ENCODE data around the gene COG5. TPM values are rescaled to one million over a fixed set of nuclear protein-coding genes. Genes with fewer than 3 reads are reported as not detected.
"Not testable (repeated sequence)": the region's sequence is repeated elsewhere in the genome, so short reads cannot be mapped to it uniquely, and the experiment has no call there.

The COG5 gene
- total RNA-seq, 1 donor from 2014 or later, result 21.4 TPM

GRCh38 chr7:107167483-107168232, 396.1 kb downstream of the COG5 start:
- Histone ChIP-seq H3K4me1 (ENCODE audit: control insufficient read depth in 3 of 3, insufficient read depth in 3 of 3, low read length in 3 of 3) (peaks cover 9 to 12% (median 9%) of the 10 kb centered on the region in 3 donors), H3K27ac (ENCODE audit: low read depth, low read length) (peak overlapping the region; percentile 97), H3K9me3 (ENCODE audit: control insufficient read depth in 3 of 3, low read length in 3 of 3) (no peaks in the 10 kb centered on the region), H3K27me3 (ENCODE audit: control insufficient read depth in 3 of 3, insufficient read depth in 3 of 3, low read length in 3 of 3) (no peaks in the 10 kb centered on the region), H3K36me3 (ENCODE audit: control insufficient read depth in 3 of 3, insufficient read depth in 3 of 3, low read length in 3 of 3) (no peaks in the 10 kb centered on the region), H3K9ac (ENCODE audit: low read depth in 1 of 3, low read length in 3 of 3) (peak overlapping the region; percentile 94 to 99 (median 98)), H3K4me3 (ENCODE audit: low read length in 3 of 3) (peak overlapping the region; percentile 87 to 95 (median 95))

- Histone ChIP-seq H3K36me3 (ENCODE audit: control insufficient read depth in 3 of 3, insufficient read depth in 3 of 3, low read length in 3 of 3) (no peaks in the 10 kb centered on the region), H3K4me3 (ENCODE audit: low read length in 3 of 3) (peak overlapping the region; percentile 87 to 95 (median 95)), H3K9ac (ENCODE audit: low read depth in 1 of 3, low read length in 3 of 3) (peak overlapping the region; percentile 94 to 99 (median 98)), H3K9me3 (ENCODE audit: control insufficient read depth in 3 of 3, low read length in 3 of 3) (no peaks in the 10 kb centered on the region), H3K27me3 (ENCODE audit: control insufficient read depth in 3 of 3, insufficient read depth in 3 of 3, low read length in 3 of 3) (no peaks in the 10 kb centered on the region), H3K27ac (ENCODE audit: low read depth, low read length) (peak overlapping the region; percentile 97), H3K4me1 (ENCODE audit: control insufficient read depth in 3 of 3, insufficient read depth in 3 of 3, low read length in 3 of 3) (peaks cover 9 to 11% (median 9%) of the 10 kb centered on the region in 3 donors)
Observed at GRCh38 chr7:107166736-107167426, 396.8 kb downstream of the COG5 start.

DNA sequence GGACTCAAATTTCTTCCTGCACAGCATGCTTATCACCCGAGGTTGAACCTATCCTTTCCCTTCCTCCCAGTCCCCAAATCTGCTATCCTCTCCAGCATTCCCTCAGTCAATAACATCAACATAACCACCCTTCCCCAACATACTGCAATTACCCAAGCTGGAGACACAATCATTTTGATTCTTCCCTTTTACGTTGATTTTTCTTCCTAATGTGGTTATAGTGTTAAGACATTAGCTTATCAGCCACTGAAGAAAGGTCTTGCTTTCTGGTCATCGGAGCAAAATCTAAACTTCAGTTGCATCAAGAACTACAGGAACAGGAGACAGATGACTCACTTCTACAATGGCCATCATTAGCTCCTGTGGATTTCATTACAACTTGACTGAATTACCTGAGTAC, 398.4 kb downstream of the COG5 start:
- no peaks in the 10 kb centered on the region for H3K27me3 ChIP-seq (ENCODE audit: control insufficient read depth in 3 of 3, insufficient read depth in 3 of 3, low read length in 3 of 3)

GRCh38 chr7:107164092-107164491, 399.6 kb downstream of the COG5 start:
- H3K4me3 ChIP-seq (ENCODE audit: low read length in 3 of 3), result no peak overlapping the region
- H3K27me3 ChIP-seq (ENCODE audit: control insufficient read depth in 3 of 3, insufficient read depth in 3 of 3, low read length in 3 of 3), result no peaks in the 10 kb centered on the region
- no peaks in the 10 kb centered on the region for H3K9me3 ChIP-seq (ENCODE audit: control insufficient read depth in 3 of 3, low read length in 3 of 3)
- peaks cover 0 to 3% (median 0%) of the 10 kb centered on the region in 3 donors for H3K4me1 ChIP-seq (ENCODE audit: control insufficient read depth in 3 of 3, insufficient read depth in 3 of 3, low read length in 3 of 3)
- H3K9ac ChIP-seq (ENCODE audit: low read depth in 1 of 3, low read length in 3 of 3), result no peak overlapping the region
- no peaks in the 10 kb centered on the region for H3K36me3 ChIP-seq (ENCODE audit: control insufficient read depth in 3 of 3, insufficient read depth in 3 of 3, low read length in 3 of 3)
- H3K27ac ChIP-seq (ENCODE audit: low read depth, low read length), result no peak overlapping the region

More for the DNA sequence above, 398.4 kb downstream of the COG5 start:
- H3K27ac ChIP-seq (ENCODE audit: low read depth, low read length), result no peak overlapping the region
- no peaks in the 10 kb centered on the region for H3K36me3 ChIP-seq (ENCODE audit: control insufficient read depth in 3 of 3, insufficient read depth in 3 of 3, low read length in 3 of 3)
- no peak overlapping the region for H3K4me3 ChIP-seq (ENCODE audit: low read length in 3 of 3)
- peaks cover 0 to 5% (median 3%) of the 10 kb centered on the region in 3 donors for H3K4me1 ChIP-seq (ENCODE audit: control insufficient read depth in 3 of 3, insufficient read depth in 3 of 3, low read length in 3 of 3)
- no peak overlapping the region for H3K9ac ChIP-seq (ENCODE audit: low read depth in 1 of 3, low read length in 3 of 3)
- no peaks in the 10 kb centered on the region for H3K9me3 ChIP-seq (ENCODE audit: control insufficient read depth in 3 of 3, low read length in 3 of 3)

DNA sequence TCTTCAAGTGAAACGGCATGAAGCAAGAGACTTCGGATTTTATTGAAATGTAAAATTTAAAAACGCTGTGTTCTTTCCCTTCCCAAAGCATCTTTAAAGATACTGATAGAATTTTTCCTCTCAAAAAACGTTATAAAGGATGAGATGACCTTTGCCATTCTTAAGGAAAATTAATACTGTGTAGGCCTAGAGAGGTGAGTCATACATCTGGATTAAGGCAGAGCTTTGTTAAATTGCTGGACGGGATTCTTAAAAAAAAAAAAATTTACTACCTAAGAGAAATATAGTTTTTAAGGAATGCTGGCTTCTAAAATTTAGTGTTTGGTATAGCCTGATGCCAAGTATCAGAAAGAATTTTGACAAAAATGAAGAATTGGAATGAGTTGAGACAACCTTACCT, 401.2 kb downstream of the COG5 start:
- no peaks in the 10 kb centered on the region for H3K9me3 ChIP-seq (ENCODE audit: control insufficient read depth in 3 of 3, low read length in 3 of 3)
- no peaks in the 10 kb centered on the region for H3K27me3 ChIP-seq (ENCODE audit: control insufficient read depth in 3 of 3, insufficient read depth in 3 of 3, low read length in 3 of 3)
- H3K9ac ChIP-seq (ENCODE audit: low read depth in 1 of 3, low read length in 3 of 3), result no peak overlapping the region
- no peak overlapping the region for H3K4me3 ChIP-seq (ENCODE audit: low read length in 3 of 3)
- H3K36me3 ChIP-seq (ENCODE audit: control insufficient read depth in 3 of 3, insufficient read depth in 3 of 3, low read length in 3 of 3), result no peaks in the 10 kb centered on the region
- H3K27ac ChIP-seq (ENCODE audit: low read depth, low read length), result no peak overlapping the region
- H3K4me1 ChIP-seq (ENCODE audit: control insufficient read depth in 3 of 3, insufficient read depth in 3 of 3, low read length in 3 of 3), result no peaks in the 10 kb centered on the region

DNA sequence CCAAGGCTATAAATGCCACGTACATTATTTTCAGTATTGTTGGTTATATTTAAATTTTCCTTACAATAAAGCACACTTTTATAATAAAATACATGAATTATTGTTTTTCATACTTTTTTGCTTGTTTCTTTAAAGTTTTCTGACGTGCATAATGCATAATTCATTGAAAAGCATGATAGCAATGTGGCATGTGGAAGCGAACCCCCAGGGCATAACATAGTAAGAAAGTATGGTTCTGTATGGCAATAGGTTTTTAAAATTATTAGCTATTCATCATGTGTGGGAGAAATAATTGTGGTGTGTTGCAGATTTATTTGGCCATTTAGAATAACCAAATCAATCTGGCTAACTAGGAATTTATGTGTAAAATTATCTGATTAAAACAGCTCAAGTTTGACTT, 402.3 kb downstream of the COG5 start:
- Histone ChIP-seq H3K4me1 (ENCODE audit: control insufficient read depth in 3 of 3, insufficient read depth in 3 of 3, low read length in 3 of 3) (no peaks in the 10 kb centered on the region), H3K27ac (ENCODE audit: low read depth, low read length) (no peak overlapping the region), H3K4me3 (ENCODE audit: low read length in 3 of 3) (no peak overlapping the region), H3K9ac (ENCODE audit: low read depth in 1 of 3, low read length in 3 of 3) (no peak overlapping the region), H3K36me3 (ENCODE audit: control insufficient read depth in 3 of 3, insufficient read depth in 3 of 3, low read length in 3 of 3) (no peaks in the 10 kb centered on the region), H3K9me3 (ENCODE audit: control insufficient read depth in 3 of 3, low read length in 3 of 3) (no peaks in the 10 kb centered on the region), H3K27me3 (ENCODE audit: control insufficient read depth in 3 of 3, insufficient read depth in 3 of 3, low read length in 3 of 3) (no peaks in the 10 kb centered on the region)

DNA sequence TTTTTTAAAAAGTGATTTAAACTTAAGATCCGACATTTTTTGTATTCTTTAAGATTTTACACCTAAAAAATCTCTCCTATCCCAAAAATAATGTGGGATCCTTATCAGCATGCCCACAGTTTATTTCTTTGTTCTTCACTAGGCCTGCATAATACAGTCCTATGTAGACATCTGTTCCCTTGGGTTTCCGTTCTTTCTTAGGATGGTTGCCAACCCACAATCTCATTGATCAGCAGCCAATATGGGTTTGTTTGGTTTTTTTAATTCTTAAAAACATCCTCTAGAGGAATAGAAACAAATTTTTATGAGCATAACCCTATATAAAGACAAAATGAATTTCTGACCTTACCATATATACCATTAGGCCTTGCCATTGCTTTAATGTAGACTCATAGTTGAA, 403.3 kb downstream of the COG5 start:
- no peak overlapping the region for H3K27ac ChIP-seq (ENCODE audit: low read depth, low read length)
- no peaks in the 10 kb centered on the region for H3K9me3 ChIP-seq (ENCODE audit: control insufficient read depth in 3 of 3, low read length in 3 of 3)
- H3K4me1 ChIP-seq (ENCODE audit: control insufficient read depth in 3 of 3, insufficient read depth in 3 of 3, low read length in 3 of 3), result no peaks in the 10 kb centered on the region
- H3K36me3 ChIP-seq (ENCODE audit: control insufficient read depth in 3 of 3, insufficient read depth in 3 of 3, low read length in 3 of 3), result no peaks in the 10 kb centered on the region
- H3K4me3 ChIP-seq (ENCODE audit: low read length in 3 of 3), result no peak overlapping the region
- H3K9ac ChIP-seq (ENCODE audit: low read depth in 1 of 3, low read length in 3 of 3), result no peak overlapping the region
- H3K27me3 ChIP-seq (ENCODE audit: control insufficient read depth in 3 of 3, insufficient read depth in 3 of 3, low read length in 3 of 3), result no peaks in the 10 kb centered on the region

GRCh38 chr7:107158028-107158427, 405.7 kb downstream of the COG5 start:
- H3K9me3 ChIP-seq (ENCODE audit: control insufficient read depth in 3 of 3, low read length in 3 of 3), result no peaks in the 10 kb centered on the region
- H3K27ac ChIP-seq (ENCODE audit: low read depth, low read length), result no peak overlapping the region
- no peak overlapping the region for H3K4me3 ChIP-seq (ENCODE audit: low read length in 3 of 3)
- H3K9ac ChIP-seq (ENCODE audit: low read depth in 1 of 3, low read length in 3 of 3), result no peak overlapping the region
- H3K27me3 ChIP-seq (ENCODE audit: control insufficient read depth in 3 of 3, insufficient read depth in 3 of 3, low read length in 3 of 3), result no peaks in the 10 kb centered on the region
- no peaks in the 10 kb centered on the region for H3K36me3 ChIP-seq (ENCODE audit: control insufficient read depth in 3 of 3, insufficient read depth in 3 of 3, low read length in 3 of 3)
- no peaks in the 10 kb centered on the region for H3K4me1 ChIP-seq (ENCODE audit: control insufficient read depth in 3 of 3, insufficient read depth in 3 of 3, low read length in 3 of 3)

GRCh38 chr7:107157091-107157490, 406.6 kb downstream of the COG5 start:
- no peak overlapping the region for H3K4me3 ChIP-seq (ENCODE audit: low read length in 3 of 3)
- no peaks in the 10 kb centered on the region for H3K27me3 ChIP-seq (ENCODE audit: control insufficient read depth in 3 of 3, insufficient read depth in 3 of 3, low read length in 3 of 3)
- H3K4me1 ChIP-seq (ENCODE audit: control insufficient read depth in 3 of 3, insufficient read depth in 3 of 3, low read length in 3 of 3), result no peaks in the 10 kb centered on the region
- no peaks in the 10 kb centered on the region for H3K36me3 ChIP-seq (ENCODE audit: control insufficient read depth in 3 of 3, insufficient read depth in 3 of 3, low read length in 3 of 3)
- H3K9me3 ChIP-seq (ENCODE audit: control insufficient read depth in 3 of 3, low read length in 3 of 3), result no peaks in the 10 kb centered on the region
- no peak overlapping the region for H3K27ac ChIP-seq (ENCODE audit: low read depth, low read length)
- H3K9ac ChIP-seq (ENCODE audit: low read depth in 1 of 3, low read length in 3 of 3), result no peak overlapping the region

DNA sequence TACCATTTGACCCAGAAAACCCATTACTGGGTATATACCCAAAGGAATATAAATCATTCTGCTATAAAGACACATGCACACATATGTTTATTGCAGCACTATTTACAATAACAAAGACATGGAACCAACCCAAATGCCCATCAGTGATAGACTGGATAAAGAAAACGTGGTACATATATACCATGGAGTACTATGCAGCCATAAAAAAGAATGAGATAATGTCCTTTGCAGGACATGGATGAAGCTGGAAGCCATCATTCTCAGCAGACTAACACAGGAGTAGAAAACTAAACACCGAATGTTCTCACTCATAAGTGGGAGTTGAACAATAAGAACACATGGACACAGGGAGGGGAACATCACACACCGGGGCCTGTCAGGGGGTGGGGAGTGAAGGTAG, 408.0 kb downstream of the COG5 start:
- H3K9me3 ChIP-seq (ENCODE audit: control insufficient read depth in 3 of 3, low read length in 3 of 3); H3K27ac ChIP-seq (ENCODE audit: low read depth, low read length); H3K9ac ChIP-seq (ENCODE audit: low read depth in 1 of 3, low read length in 3 of 3); H3K36me3 ChIP-seq (ENCODE audit: control insufficient read depth in 3 of 3, insufficient read depth in 3 of 3, low read length in 3 of 3); H3K4me3 ChIP-seq (ENCODE audit: low read length in 3 of 3); H3K27me3 ChIP-seq (ENCODE audit: control insufficient read depth in 3 of 3, insufficient read depth in 3 of 3, low read length in 3 of 3); H3K4me1 ChIP-seq (ENCODE audit: control insufficient read depth in 3 of 3, insufficient read depth in 3 of 3, low read length in 3 of 3): not testable (repeated sequence)
